ENCODE data around the gene HGFAC.

- no peak for TF ChIP-seq CTCF (IDR thresholded peaks at IDR 0.05)
- no peak for TF ChIP-seq EP300 (IDR thresholded peaks at IDR 0.05)
These were observed 34.6 kb downstream of the HGFAC start for GRCh38 chr4:3476341-3476747.

Measured in sigmoid colon (tissue), 4 donors.